HUDEP-2 (cell line): ENCODE measurements around the gene LONP2.
"Not testable (repeated sequence)": the region's sequence is repeated elsewhere in the genome, so short reads cannot be mapped to it uniquely, and the experiment has no call there.

Experiments
- DNase-seq, 76 experiments: peaks; one replicate each; lab custom pipeline; 2025; ENCODE audit not compliant: unreplicated experiment in 76 of 76; lab: John Stamatoyannopoulos, UW

The LONP2 gene

GRCh38 chr16:48287239-48287638 lies 43.1 kb downstream of the LONP2 start:
- DNase-seq = no peak

GRCh38 chr16:48291303-48291702 lies 47.2 kb downstream of the LONP2 start:
- no peak for DNase-seq

GRCh38 chr16:48291754-48292153 lies 47.7 kb downstream of the LONP2 start:
- no peak for DNase-seq

- no peak for DNase-seq
Measured at GRCh38 chr16:48292452-48292851, 48.4 kb downstream of the LONP2 start.

DNA sequence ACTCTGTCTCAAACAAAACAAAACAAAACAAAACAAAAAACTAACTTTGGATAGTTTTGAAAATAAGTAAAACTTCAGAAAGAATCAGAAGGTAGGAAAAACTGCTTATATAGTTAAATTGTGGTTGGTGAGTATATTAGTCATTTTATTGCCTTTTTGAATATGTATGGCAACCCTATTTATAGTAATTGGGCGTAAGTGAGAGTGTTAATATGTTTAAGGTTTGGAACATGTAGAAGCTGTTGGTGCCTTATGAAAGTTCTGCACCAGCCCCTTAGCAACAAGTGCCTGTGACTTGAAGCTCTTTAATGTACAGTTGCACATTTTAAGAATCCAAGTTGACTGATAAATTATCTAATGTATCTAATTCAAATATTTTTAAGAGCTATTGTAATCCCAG lies 50.6 kb downstream of the LONP2 start:
- DNase-seq = no peak

- no peak for DNase-seq
Measured at GRCh38 chr16:48295488-48296281, 51.6 kb downstream of the LONP2 start.

DNA sequence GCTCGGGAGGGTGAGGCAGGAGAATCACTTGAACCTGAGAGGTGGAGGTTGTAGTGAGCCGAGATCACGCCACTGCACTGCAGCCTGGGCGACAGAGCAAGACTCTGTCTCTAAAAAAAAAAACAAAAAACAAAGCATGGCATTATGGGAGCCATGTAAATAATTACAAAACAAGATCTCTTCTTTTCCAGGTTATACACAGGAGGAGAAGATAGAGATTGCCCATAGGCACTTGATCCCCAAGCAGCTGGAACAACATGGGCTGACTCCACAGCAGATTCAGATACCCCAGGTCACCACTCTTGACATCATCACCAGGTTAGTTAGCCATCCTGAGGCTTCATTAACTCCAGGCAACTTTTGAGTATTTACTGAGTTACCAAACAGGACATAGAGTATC lies 55.4 kb downstream of the LONP2 start:
- DNase-seq = no peak

DNA sequence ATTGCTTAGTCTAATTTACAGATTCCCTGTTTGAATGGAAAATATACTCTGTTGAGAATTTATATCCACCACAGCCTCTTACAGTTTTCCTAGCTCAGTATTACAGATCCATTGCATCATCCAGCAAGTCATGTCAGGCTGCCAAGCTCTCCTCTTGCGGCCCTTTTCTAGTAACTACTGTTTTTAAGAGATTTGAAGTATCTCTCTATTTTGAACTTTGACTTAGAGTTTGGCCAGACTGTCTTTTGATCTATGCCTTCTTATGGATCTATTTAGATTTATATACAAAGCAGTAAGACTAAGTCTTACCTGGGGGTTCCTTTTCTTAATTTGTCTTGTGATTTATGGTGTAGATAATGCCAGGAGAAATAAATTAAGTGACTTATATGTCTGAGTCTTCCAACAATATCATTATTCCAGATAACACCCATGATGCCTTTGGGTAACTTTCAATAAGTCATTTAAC lies 56.3 kb downstream of the LONP2 start:
- DNase-seq = peak in 2 of 76 experiments; percentile 3 to 7

GRCh38 chr16:48308535-48308934 lies 64.4 kb downstream of the LONP2 start:
- no peak for DNase-seq

- no peak for DNase-seq
Measured at GRCh38 chr16:48310908-48311641, 67.0 kb downstream of the LONP2 start.

- not testable (repeated sequence) for DNase-seq
Measured at GRCh38 chr16:48313905-48314304, 69.8 kb downstream of the LONP2 start.

GRCh38 chr16:48317026-48317425 lies 72.9 kb downstream of the LONP2 start:
- no peak for DNase-seq

- DNase-seq = peak in 4 of 76 experiments; percentile 2 to 11 (median 8)
Measured at GRCh38 chr16:48317614-48318315, 73.7 kb downstream of the LONP2 start.

DNA sequence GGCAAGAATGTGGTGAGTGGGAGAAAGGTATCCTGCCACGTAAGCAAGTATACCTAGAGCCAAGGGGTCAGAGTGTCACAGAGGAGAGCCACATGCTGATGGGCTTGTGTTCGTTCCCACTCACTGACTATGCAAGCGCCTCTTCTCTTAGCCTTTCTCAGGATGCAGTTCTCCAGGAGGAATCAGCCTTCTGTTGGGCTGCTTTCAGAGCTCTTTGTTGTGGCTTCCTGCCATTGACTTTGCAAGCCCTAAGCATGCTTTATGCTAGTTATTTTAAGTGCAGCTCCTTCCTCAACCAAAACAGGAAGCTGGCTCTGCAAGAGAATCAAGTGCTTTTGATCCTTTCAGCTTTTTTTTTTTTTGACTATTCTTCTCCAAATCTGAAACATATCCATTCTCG lies 74.5 kb downstream of the LONP2 start:
- no peak for DNase-seq

- peak in 1 of 76 experiments; percentile 4 for DNase-seq
Measured at GRCh38 chr16:48321317-48322036, 77.4 kb downstream of the LONP2 start.

GRCh38 chr16:48323783-48324775 lies 80.0 kb downstream of the LONP2 start:
- DNase-seq = no peak

DNA sequence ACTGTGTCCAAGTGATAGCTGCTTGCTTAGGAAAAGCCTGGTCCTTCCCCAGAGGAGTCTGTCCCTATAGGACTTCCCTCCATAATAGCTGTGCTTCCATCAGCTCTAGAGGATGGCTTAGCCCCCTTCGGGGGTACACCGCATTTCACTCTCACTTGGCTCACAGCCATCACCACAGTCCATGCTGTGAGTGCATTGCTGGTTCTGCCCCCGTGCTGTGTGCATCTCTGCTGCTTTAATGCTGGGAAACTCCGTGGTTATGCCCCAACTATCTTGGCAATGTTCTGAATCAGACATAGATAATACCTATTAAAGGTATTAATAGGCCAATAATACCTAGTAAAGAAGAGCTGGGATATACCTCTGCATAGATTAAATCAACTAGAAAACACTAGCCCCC lies 82.8 kb downstream of the LONP2 start:
- DNase-seq = no peak

GRCh38 chr16:48329138-48329537 lies 85.0 kb downstream of the LONP2 start:
- no peak for DNase-seq

DNA sequence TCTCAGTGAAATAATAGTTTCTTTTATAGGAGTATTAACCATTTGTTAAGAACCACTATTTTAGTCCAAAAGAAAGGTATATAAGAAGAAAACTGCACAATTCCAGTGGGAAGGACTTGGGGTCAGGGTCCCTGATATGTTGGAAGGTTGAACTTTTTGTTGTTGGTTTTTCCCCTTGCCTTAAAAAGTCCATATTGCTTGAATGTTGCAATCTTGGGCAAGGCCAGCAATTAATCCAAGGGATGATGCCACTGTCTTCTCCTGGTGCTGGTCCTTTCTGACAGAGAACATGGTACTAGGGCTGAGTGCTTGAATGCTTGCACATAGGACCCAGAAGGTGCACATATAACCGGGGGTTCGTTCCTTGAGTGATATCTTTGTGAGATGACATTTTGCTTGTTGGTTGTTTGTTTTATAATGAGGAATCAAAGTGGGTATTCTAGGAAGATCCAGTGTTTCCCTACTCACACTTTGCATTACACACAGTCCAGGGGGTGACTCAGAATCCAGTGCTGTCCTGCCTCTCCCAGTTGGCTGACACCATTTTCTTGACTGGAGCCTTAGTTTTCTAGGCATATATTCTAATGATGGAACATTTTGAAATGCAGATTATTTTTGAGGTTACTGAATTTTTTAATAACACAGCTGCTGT lies 86.2 kb downstream of the LONP2 start:
- DNase-seq = no peak
